OCI-LY3 (cell line): ENCODE results near the gene RIPPLY1.

Experiments
- H2AFZ ChIP-seq: fragments of 200-600, 300-600 bp; shearing (Covaris generic); 2 replicates; pipeline ENCODE4 v1.6.0; 2014; ENCODE audit warnings: antibody characterized with exemption, low read depth, low read length
- H3K27ac ChIP-seq: fragments of 200-600, 300-600 bp; sonication (generic); 2 replicates; pipeline ENCODE4 v1.5.1; 2014; ENCODE audit warnings: mild to moderate bottlenecking, low read length, moderate library complexity, mixed read lengths
- H3K27me3 ChIP-seq: fragments of 200-600, 300-600 bp; sonication (generic); 2 replicates; pipeline ENCODE4 v1.6.1; 2014; ENCODE audit warnings: low read depth, low read length, mixed read lengths
- H3K36me3 ChIP-seq: fragments of 200-600, 300-600 bp; sonication (generic); replicated peaks from 2 replicates; pipeline ENCODE3; 2014; ENCODE audit warnings: low read depth, low read length, mixed read lengths
- H3K4me1 ChIP-seq: fragments of 300-600, 200-600 bp; sonication (generic); 2 replicates; pipeline ENCODE4 v1.6.1; 2014; ENCODE audit warnings: low read length, mixed read lengths
- H3K4me2 ChIP-seq: fragments of 200-600, 300-600 bp; sonication (generic); 2 replicates; pipeline ENCODE4 v1.6.1; 2014; ENCODE audit warnings: low read length, mixed read lengths
- H3K4me3 ChIP-seq: fragments of 300-600, 200-600 bp; sonication (generic); 2 replicates; pipeline ENCODE4 v1.5.1; 2014; ENCODE audit warnings: antibody characterized with exemption, mild to moderate bottlenecking, low read length, moderate library complexity
- H3K79me2 ChIP-seq: fragments of 300-600, 200-600 bp; shearing (Covaris generic); 2 replicates; pipeline ENCODE4 v1.6.1; 2014; ENCODE audit warnings: mild to moderate bottlenecking, low read length, mixed read lengths
- H3K9ac ChIP-seq: fragments of 300-600, 200-600 bp; shearing (Covaris generic); 2 replicates; pipeline ENCODE4 v1.6.0; 2014; ENCODE audit warnings: mild to moderate bottlenecking, low read length, moderate library complexity
- H3K9me3 ChIP-seq: fragments of 200-600, 300-600 bp; shearing (Covaris generic); 2 replicates; pipeline ENCODE4 v1.6.1; 2014; ENCODE audit warnings: low read length, mixed read lengths; ENCODE audit not compliant: insufficient read depth
- H4K20me1 ChIP-seq: fragments of 200-600, 300-600 bp; sonication (generic); 2 replicates; pipeline ENCODE4 v1.6.1; 2016; ENCODE audit warnings: low read length, mixed read lengths; ENCODE audit not compliant: insufficient read depth
- EZH2phosphoT487 ChIP-seq: fragments of 200-600 bp; shearing (Covaris generic); IDR thresholded peaks from 2 replicates; pipeline ENCODE4 v1.6.1; 2018; ENCODE audit warnings: antibody characterized with exemption, mixed run types, low read depth
- TF ChIP-seq, protein P1 (sequence below): fragments of 200-600, 300-600 bp; sonication (generic); IDR thresholded peaks from 2 replicates; pipeline ENCODE4 v1.5.1; 2014; ENCODE audit warnings: antibody characterized with exemption, low read length, low read depth

The RIPPLY1 gene

GRCh38 chrX:106940068-106940467 lies 36.9 kb upstream of the RIPPLY1 start:
- Histone ChIP-seq H3K27me3 (no peaks in the 10 kb centered on the region), H3K79me2 (no peaks in the 10 kb centered on the region), H2AFZ (no peak overlapping the region), H3K4me1 (no peaks in the 10 kb centered on the region), H3K4me2 (no peak overlapping the region), H4K20me1 (no peaks in the 10 kb centered on the region), H3K9ac (no peak overlapping the region), H3K9me3 (no peaks in the 10 kb centered on the region), H3K4me3 (no peak overlapping the region), H3K36me3 (no peaks in the 10 kb centered on the region), H3K27ac (no peak overlapping the region)
- TF ChIP-seq EZH2phosphoT487: no peak
- TF ChIP-seq, protein P1, sequence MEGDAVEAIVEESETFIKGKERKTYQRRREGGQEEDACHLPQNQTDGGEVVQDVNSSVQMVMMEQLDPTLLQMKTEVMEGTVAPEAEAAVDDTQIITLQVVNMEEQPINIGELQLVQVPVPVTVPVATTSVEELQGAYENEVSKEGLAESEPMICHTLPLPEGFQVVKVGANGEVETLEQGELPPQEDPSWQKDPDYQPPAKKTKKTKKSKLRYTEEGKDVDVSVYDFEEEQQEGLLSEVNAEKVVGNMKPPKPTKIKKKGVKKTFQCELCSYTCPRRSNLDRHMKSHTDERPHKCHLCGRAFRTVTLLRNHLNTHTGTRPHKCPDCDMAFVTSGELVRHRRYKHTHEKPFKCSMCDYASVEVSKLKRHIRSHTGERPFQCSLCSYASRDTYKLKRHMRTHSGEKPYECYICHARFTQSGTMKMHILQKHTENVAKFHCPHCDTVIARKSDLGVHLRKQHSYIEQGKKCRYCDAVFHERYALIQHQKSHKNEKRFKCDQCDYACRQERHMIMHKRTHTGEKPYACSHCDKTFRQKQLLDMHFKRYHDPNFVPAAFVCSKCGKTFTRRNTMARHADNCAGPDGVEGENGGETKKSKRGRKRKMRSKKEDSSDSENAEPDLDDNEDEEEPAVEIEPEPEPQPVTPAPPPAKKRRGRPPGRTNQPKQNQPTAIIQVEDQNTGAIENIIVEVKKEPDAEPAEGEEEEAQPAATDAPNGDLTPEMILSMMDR: no peak

- Histone ChIP-seq H3K4me1 (no peaks in the 10 kb centered on the region), H3K27ac (no peak overlapping the region), H3K27me3 (no peaks in the 10 kb centered on the region), H3K4me3 (no peak overlapping the region), H4K20me1 (no peaks in the 10 kb centered on the region), H3K9ac (no peak overlapping the region), H3K36me3 (no peaks in the 10 kb centered on the region), H3K9me3 (no peaks in the 10 kb centered on the region), H3K4me2 (no peak overlapping the region), H2AFZ (no peak overlapping the region), H3K79me2 (no peaks in the 10 kb centered on the region)
- no peak for TF ChIP-seq EZH2phosphoT487
- TF ChIP-seq, protein P1: no peak
These were observed 36.4 kb upstream of the RIPPLY1 start for GRCh38 chrX:106939566-106939965.

- Histone ChIP-seq H2AFZ (no peak overlapping the region), H4K20me1 (no peaks in the 10 kb centered on the region), H3K27ac (no peak overlapping the region), H3K36me3 (no peaks in the 10 kb centered on the region), H3K9me3 (no peaks in the 10 kb centered on the region), H3K9ac (no peak overlapping the region), H3K4me1 (no peaks in the 10 kb centered on the region), H3K79me2 (no peaks in the 10 kb centered on the region), H3K4me2 (no peak overlapping the region), H3K4me3 (no peak overlapping the region), H3K27me3 (no peaks in the 10 kb centered on the region)
- TF ChIP-seq, protein P1: no peak
- no peak for TF ChIP-seq EZH2phosphoT487
These were observed 33.1 kb upstream of the RIPPLY1 start for GRCh38 chrX:106936246-106936645.

GRCh38 chrX:106935175-106935574 lies 32.0 kb upstream of the RIPPLY1 start:
- Histone ChIP-seq H3K4me1 (no peaks in the 10 kb centered on the region), H3K27ac (no peak overlapping the region)

More at GRCh38 chrX:106935175-106935574, 32.0 kb upstream of the RIPPLY1 start:
- TF ChIP-seq EZH2phosphoT487: no peak
- TF ChIP-seq, protein P1: no peak
- no peaks in the 10 kb centered on the region for H3K79me2 ChIP-seq
- no peaks in the 10 kb centered on the region for H3K9me3 ChIP-seq
- H3K9ac ChIP-seq: no peak overlapping the region
- H2AFZ ChIP-seq: no peak overlapping the region
- H3K36me3 ChIP-seq: no peaks in the 10 kb centered on the region
- no peaks in the 10 kb centered on the region for H3K27me3 ChIP-seq
- no peak overlapping the region for H3K4me3 ChIP-seq
- H4K20me1 ChIP-seq: no peaks in the 10 kb centered on the region
- H3K4me2 ChIP-seq: no peak overlapping the region
